GM19099 (cell line): ENCODE results near the gene SLC35B2.

Experiments
- POLR2A ChIP-seq: IDR thresholded peaks from 3 replicates; pipeline ENCODE4 v1.6.1; 2011; ENCODE audit warnings: low read depth; ENCODE audit not compliant: insufficient read length; ENCODE audit errors: extremely low read depth

The SLC35B2 gene

GRCh38 chr6:44257025-44257752, at the start of gene SLC35B2:
SLC35B2 (minus strand) TSS chr6:44257528; CDS start chr6:44257410, 118 bp downstream.
- TF ChIP-seq POLR2A = peak; percentile 79

GRCh38 chr6:44306710-44307109, 49.4 kb upstream of the SLC35B2 start:
- TF ChIP-seq POLR2A = no peak

GRCh38 chr6:44305200-44305725, 47.9 kb upstream of the SLC35B2 start:
- no peak for TF ChIP-seq POLR2A

GRCh38 chr6:44304282-44305199, 47.2 kb upstream of the SLC35B2 start:
- no peak for TF ChIP-seq POLR2A

GRCh38 chr6:44303842-44304241, 46.5 kb upstream of the SLC35B2 start:
- TF ChIP-seq POLR2A = no peak

- no peak for TF ChIP-seq POLR2A
These were observed 45.5 kb upstream of the SLC35B2 start for GRCh38 chr6:44302856-44303255.

- no peak for TF ChIP-seq POLR2A
These were observed 44.6 kb upstream of the SLC35B2 start for GRCh38 chr6:44301782-44302564.

- no peak for TF ChIP-seq POLR2A
These were observed 43.8 kb upstream of the SLC35B2 start for GRCh38 chr6:44301106-44301505.

- no peak for TF ChIP-seq POLR2A
These were observed 43.0 kb upstream of the SLC35B2 start for GRCh38 chr6:44300292-44300823.

GRCh38 chr6:44298864-44299263, 41.5 kb upstream of the SLC35B2 start:
- TF ChIP-seq POLR2A = no peak

- no peak for TF ChIP-seq POLR2A
These were observed 40.9 kb upstream of the SLC35B2 start for GRCh38 chr6:44298055-44298803.

- TF ChIP-seq POLR2A = no peak
These were observed 40.0 kb upstream of the SLC35B2 start for GRCh38 chr6:44297063-44298038.
